ENCODE data around the gene RBM33.

RBM33 gene

GRCh38 chr7:155648752-155649339 is 4.4 kb downstream of the RBM33 start:
- peaks cover 0 to 33% of the 10 kb centered on the region in 2 donors for H3K4me1 ChIP-seq (ENCODE audit: control insufficient read depth in 1 of 2, insufficient read depth in 2 of 2, low read length in 2 of 2)
- H3K9me3 ChIP-seq (ENCODE audit: control insufficient read depth in 1 of 2, low read length in 2 of 2): peaks cover 8 to 9% of the 10 kb centered on the region in 2 donors

GRCh38 chr7:155649588-155649987 is 5.1 kb downstream of the RBM33 start:
- H3K27me3 ChIP-seq (ENCODE audit: low read depth, low read length): no peaks in the 10 kb centered on the region
- H3K9me3 ChIP-seq (ENCODE audit: control insufficient read depth in 1 of 2, low read length in 2 of 2): peaks cover 8 to 9% of the 10 kb centered on the region in 2 donors
- H3K4me3 ChIP-seq (ENCODE audit: low read depth in 1 of 2, low read length in 2 of 2): no peak overlapping the region
- H3K27ac ChIP-seq (ENCODE audit: low read length): no peak overlapping the region
- H3K36me3 ChIP-seq (ENCODE audit: control insufficient read depth in 1 of 2, insufficient read depth in 2 of 2, low read length in 2 of 2): peaks cover 4 to 19% of the 10 kb centered on the region in 2 donors
- H3K4me1 ChIP-seq (ENCODE audit: control insufficient read depth in 1 of 2, insufficient read depth in 2 of 2, low read length in 2 of 2): peaks cover 3 to 40% of the 10 kb centered on the region in 2 donors

More at GRCh38 chr7:155648752-155649339, 4.4 kb downstream of the RBM33 start:
- Histone ChIP-seq H3K27ac (ENCODE audit: low read length) (no peak overlapping the region), H3K27me3 (ENCODE audit: low read depth, low read length) (no peaks in the 10 kb centered on the region), H3K4me3 (ENCODE audit: low read depth in 1 of 2, low read length in 2 of 2) (no peak overlapping the region), H3K36me3 (ENCODE audit: control insufficient read depth in 1 of 2, insufficient read depth in 2 of 2, low read length in 2 of 2) (peaks cover 4 to 19% of the 10 kb centered on the region in 2 donors)

- Histone ChIP-seq H3K27me3 (ENCODE audit: low read depth, low read length) (no peaks in the 10 kb centered on the region), H3K36me3 (ENCODE audit: control insufficient read depth in 1 of 2, insufficient read depth in 2 of 2, low read length in 2 of 2) (peaks cover 4 to 17% of the 10 kb centered on the region in 2 donors), H3K4me1 (ENCODE audit: control insufficient read depth in 1 of 2, insufficient read depth in 2 of 2, low read length in 2 of 2) (peaks cover 3 to 26% of the 10 kb centered on the region in 2 donors), H3K9me3 (ENCODE audit: control insufficient read depth in 1 of 2, low read length in 2 of 2) (peaks cover 8 to 9% of the 10 kb centered on the region in 2 donors), H3K4me3 (ENCODE audit: low read depth in 1 of 2, low read length in 2 of 2) (no peak overlapping the region), H3K27ac (ENCODE audit: low read length) (no peak overlapping the region)
These were observed 8.0 kb downstream of the RBM33 start for GRCh38 chr7:155652156-155653114.

- no peak overlapping the region for H3K27ac ChIP-seq (ENCODE audit: low read length)
- peaks cover 3 to 30% of the 10 kb centered on the region in 2 donors for H3K4me1 ChIP-seq (ENCODE audit: control insufficient read depth in 1 of 2, insufficient read depth in 2 of 2, low read length in 2 of 2)
- no peaks in the 10 kb centered on the region for H3K27me3 ChIP-seq (ENCODE audit: low read depth, low read length)
- H3K4me3 ChIP-seq (ENCODE audit: low read depth in 1 of 2, low read length in 2 of 2): no peak overlapping the region
- H3K36me3 ChIP-seq (ENCODE audit: control insufficient read depth in 1 of 2, insufficient read depth in 2 of 2, low read length in 2 of 2): peaks cover 3 to 6% of the 10 kb centered on the region in 2 donors
- H3K9me3 ChIP-seq (ENCODE audit: control insufficient read depth in 1 of 2, low read length in 2 of 2): peaks cover 3 to 8% of the 10 kb centered on the region in 2 donors
These were observed 9.3 kb downstream of the RBM33 start for GRCh38 chr7:155653803-155654202.

GRCh38 chr7:155656891-155657290 is 12.4 kb downstream of the RBM33 start:
- Histone ChIP-seq H3K4me3 (ENCODE audit: low read depth in 1 of 2, low read length in 2 of 2) (no peak overlapping the region), H3K27me3 (ENCODE audit: low read depth, low read length) (no peaks in the 10 kb centered on the region), H3K36me3 (ENCODE audit: control insufficient read depth in 1 of 2, insufficient read depth in 2 of 2, low read length in 2 of 2) (no peaks in the 10 kb centered on the region), H3K9me3 (ENCODE audit: control insufficient read depth in 1 of 2, low read length in 2 of 2) (no peaks in the 10 kb centered on the region), H3K4me1 (ENCODE audit: control insufficient read depth in 1 of 2, insufficient read depth in 2 of 2, low read length in 2 of 2) (peaks cover 3 to 33% of the 10 kb centered on the region in 2 donors), H3K27ac (ENCODE audit: low read length) (no peak overlapping the region)

GRCh38 chr7:155660059-155660757 is 15.7 kb downstream of the RBM33 start:
- no peak overlapping the region for H3K4me3 ChIP-seq (ENCODE audit: low read depth in 1 of 2, low read length in 2 of 2)
- peaks cover 0 to 26% of the 10 kb centered on the region in 2 donors for H3K4me1 ChIP-seq (ENCODE audit: control insufficient read depth in 1 of 2, insufficient read depth in 2 of 2, low read length in 2 of 2)
- H3K9me3 ChIP-seq (ENCODE audit: control insufficient read depth in 1 of 2, low read length in 2 of 2): no peaks in the 10 kb centered on the region
- H3K27ac ChIP-seq (ENCODE audit: low read length): no peak overlapping the region
- H3K36me3 ChIP-seq (ENCODE audit: control insufficient read depth in 1 of 2, insufficient read depth in 2 of 2, low read length in 2 of 2): peaks cover 0 to 1% of the 10 kb centered on the region in 2 donors
- H3K27me3 ChIP-seq (ENCODE audit: low read depth, low read length): no peaks in the 10 kb centered on the region

- H3K27ac ChIP-seq (ENCODE audit: low read length): no peak overlapping the region
- no peak overlapping the region for H3K4me3 ChIP-seq (ENCODE audit: low read depth in 1 of 2, low read length in 2 of 2)
- H3K4me1 ChIP-seq (ENCODE audit: control insufficient read depth in 1 of 2, insufficient read depth in 2 of 2, low read length in 2 of 2): peaks cover 0 to 29% of the 10 kb centered on the region in 2 donors
- H3K9me3 ChIP-seq (ENCODE audit: control insufficient read depth in 1 of 2, low read length in 2 of 2): no peaks in the 10 kb centered on the region
- peaks cover 4 to 6% of the 10 kb centered on the region in 2 donors for H3K36me3 ChIP-seq (ENCODE audit: control insufficient read depth in 1 of 2, insufficient read depth in 2 of 2, low read length in 2 of 2)
- H3K27me3 ChIP-seq (ENCODE audit: low read depth, low read length): no peaks in the 10 kb centered on the region
These were observed 16.3 kb downstream of the RBM33 start for GRCh38 chr7:155660758-155661093.

- Histone ChIP-seq H3K9me3 (ENCODE audit: control insufficient read depth in 1 of 2, low read length in 2 of 2) (no peaks in the 10 kb centered on the region), H3K36me3 (ENCODE audit: control insufficient read depth in 1 of 2, insufficient read depth in 2 of 2, low read length in 2 of 2) (peaks cover 10 to 14% of the 10 kb centered on the region in 2 donors), H3K4me1 (ENCODE audit: control insufficient read depth in 1 of 2, insufficient read depth in 2 of 2, low read length in 2 of 2) (peaks cover 5 to 25% of the 10 kb centered on the region in 2 donors), H3K27me3 (ENCODE audit: low read depth, low read length) (no peaks in the 10 kb centered on the region), H3K4me3 (ENCODE audit: low read depth in 1 of 2, low read length in 2 of 2) (no peak overlapping the region), H3K27ac (ENCODE audit: low read length) (no peak overlapping the region)
These were observed 18.0 kb downstream of the RBM33 start for GRCh38 chr7:155662343-155663043.

GRCh38 chr7:155663937-155664336 is 19.5 kb downstream of the RBM33 start:
- H3K36me3 ChIP-seq (ENCODE audit: control insufficient read depth in 1 of 2, insufficient read depth in 2 of 2, low read length in 2 of 2): peaks cover 10 to 14% of the 10 kb centered on the region in 2 donors
- H3K4me1 ChIP-seq (ENCODE audit: control insufficient read depth in 1 of 2, insufficient read depth in 2 of 2, low read length in 2 of 2): peaks cover 5 to 19% of the 10 kb centered on the region in 2 donors
- no peaks in the 10 kb centered on the region for H3K27me3 ChIP-seq (ENCODE audit: low read depth, low read length)
- no peak overlapping the region for H3K27ac ChIP-seq (ENCODE audit: low read length)
- H3K4me3 ChIP-seq (ENCODE audit: low read depth in 1 of 2, low read length in 2 of 2): no peak overlapping the region
- no peaks in the 10 kb centered on the region for H3K9me3 ChIP-seq (ENCODE audit: control insufficient read depth in 1 of 2, low read length in 2 of 2)

GRCh38 chr7:155665079-155665956 is 20.9 kb downstream of the RBM33 start:
- Histone ChIP-seq H3K27ac (ENCODE audit: low read length) (no peak overlapping the region), H3K4me3 (ENCODE audit: low read depth in 1 of 2, low read length in 2 of 2) (no peak overlapping the region), H3K36me3 (ENCODE audit: control insufficient read depth in 1 of 2, insufficient read depth in 2 of 2, low read length in 2 of 2) (peaks cover 10 to 14% of the 10 kb centered on the region in 2 donors), H3K27me3 (ENCODE audit: low read depth, low read length) (no peaks in the 10 kb centered on the region), H3K9me3 (ENCODE audit: control insufficient read depth in 1 of 2, low read length in 2 of 2) (no peaks in the 10 kb centered on the region), H3K4me1 (ENCODE audit: control insufficient read depth in 1 of 2, insufficient read depth in 2 of 2, low read length in 2 of 2) (peaks cover 5 to 18% of the 10 kb centered on the region in 2 donors)
